ENCODE results near the gene GGTA1. TPM values are rescaled to one million over a fixed set of nuclear protein-coding genes. Genes with fewer than 3 reads are reported as not detected.

Gene GGTA1
- polyA plus RNA-seq, 1 donor, result 8.8 TPM

DNA sequence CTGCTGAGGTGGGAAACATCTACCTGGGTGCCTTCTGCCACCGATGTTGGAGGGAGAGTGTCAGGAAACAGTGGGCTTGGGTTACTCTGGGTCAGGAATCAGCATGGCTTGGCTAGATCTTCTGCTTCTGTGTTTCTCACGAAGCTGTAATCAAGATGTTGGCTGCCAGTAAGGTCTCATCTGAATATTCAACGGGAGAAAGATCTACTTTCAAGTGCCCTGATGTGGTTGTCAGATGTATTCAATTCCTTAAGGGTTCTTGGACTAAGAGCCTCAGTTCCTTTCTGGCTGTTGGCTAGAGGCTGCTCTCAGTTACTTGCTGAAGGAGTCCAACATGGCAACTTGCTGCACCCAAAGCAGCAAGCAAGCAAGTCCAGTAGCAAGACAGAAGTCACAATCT, 87.7 kb downstream of the GGTA1 start:
- DNase-seq, result no peak
- Histone ChIP-seq H3K9me3 (ENCODE audit: control insufficient read depth, low read depth, low read length) (no peaks in the 10 kb centered on the region), H3K27me3 (ENCODE audit: control insufficient read depth, insufficient read depth, low read length) (no peaks in the 10 kb centered on the region), H3K4me1 (ENCODE audit: control insufficient read depth, insufficient read depth, low read length) (no peaks in the 10 kb centered on the region), H3K27ac (ENCODE audit: low read length) (no peak overlapping the region), H3K4me3 (ENCODE audit: low read length) (no peak overlapping the region), H3K36me3 (ENCODE audit: control insufficient read depth, insufficient read depth, low read length) (no peaks in the 10 kb centered on the region)
- no CpG with 5 or more reads among the region's 3 CpGs for WGBS (ENCODE audit: insufficient coverage, low lambda C conversion rate)

DNA sequence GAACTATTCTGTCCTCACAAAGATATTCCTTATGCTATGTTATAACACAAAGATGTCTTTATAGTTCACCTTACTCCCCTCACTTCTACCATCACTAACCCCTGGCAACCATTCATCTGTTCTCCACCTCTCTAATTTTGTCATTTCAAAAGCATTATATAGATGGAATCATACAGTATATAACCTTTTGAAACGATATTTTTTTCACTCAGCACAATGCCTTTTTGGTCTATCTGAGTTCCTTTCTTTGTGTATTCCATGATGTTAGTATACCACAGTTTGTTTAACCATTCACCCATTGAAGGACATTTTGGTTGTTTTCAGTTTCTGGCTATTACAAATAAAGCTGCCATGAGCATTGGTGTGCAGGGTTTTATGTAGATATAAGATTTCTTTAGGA, 93.7 kb downstream of the GGTA1 start:
- H3K9me3 ChIP-seq (ENCODE audit: control insufficient read depth, low read depth, low read length), result no peaks in the 10 kb centered on the region
- DNase-seq, result no peak
- H3K36me3 ChIP-seq (ENCODE audit: control insufficient read depth, insufficient read depth, low read length), result no peaks in the 10 kb centered on the region
- no peak overlapping the region for H3K27ac ChIP-seq (ENCODE audit: low read length)
- H3K4me1 ChIP-seq (ENCODE audit: control insufficient read depth, insufficient read depth, low read length), result no peaks in the 10 kb centered on the region
- H3K27me3 ChIP-seq (ENCODE audit: control insufficient read depth, insufficient read depth, low read length), result no peaks in the 10 kb centered on the region
- 80% methylated on average over 1 of the region's 1 CpG for WGBS (ENCODE audit: insufficient coverage, low lambda C conversion rate)
- no peak overlapping the region for H3K4me3 ChIP-seq (ENCODE audit: low read length)

Other genes starting within 250 kb of the GGTA1 start
- gene GSN, start 231.7 kb downstream of the GGTA1 start, polyA plus RNA-seq, result 195 TPM
- 71.4 TPM for gene STOM, start 129.6 kb downstream of the GGTA1 start, polyA plus RNA-seq
- gene DAB2IP, start 151.8 kb upstream of the GGTA1 start, polyA plus RNA-seq, result 33.0 TPM

All from large intestine (tissue), 3 donors.